ENCODE results near the gene MCEE. TPM values are rescaled to one million over a fixed set of nuclear protein-coding genes. Genes with fewer than 3 reads are reported as not detected.
"Not testable (repeated sequence)": the region's sequence is repeated elsewhere in the genome, so short reads cannot be mapped to it uniquely, and the experiment has no call there.

MCEE gene
- total RNA-seq, 8 experiments from 2014 or later, result 11.6 to 35.1 (median 21.8) TPM

GRCh38 chr2:71091808-71092207 is 38.2 kb downstream of the MCEE start:
- H3K4me1 ChIP-seq (replicated peaks in 1 of 2); H3K27ac ChIP-seq; ATAC-seq (replicated peaks in 6 of 8); H3K4me3 ChIP-seq; in situ Hi-C loops (cut with MboI; ENCODE audit: low pct_unique_long_range_greater_than_20kb in 2 of 9, low sequenced_read_pairs in 9 of 9, unreplicated experiment in 9 of 9): not testable (repeated sequence)
- WGBS, 10 experiments, result 78 to 100% (median 88%) methylated on average over 1 to 8 of the region's 9 CpGs; no CpG with 5 or more reads in 6 of the 10 experiments

- H3K4me3 ChIP-seq; H3K4me1 ChIP-seq (replicated peaks in 1 of 2); H3K27ac ChIP-seq; ATAC-seq (replicated peaks in 6 of 8); in situ Hi-C loops (cut with MboI; ENCODE audit: low pct_unique_long_range_greater_than_20kb in 2 of 9, low sequenced_read_pairs in 9 of 9, unreplicated experiment in 9 of 9): not testable (repeated sequence)
- 40 to 100% (median 81%) methylated on average over 1 to 10 of the region's 14 CpGs; no CpG with 5 or more reads in 3 of the 10 experiments for WGBS, 10 experiments
These were observed 40.6 kb downstream of the MCEE start for GRCh38 chr2:71089475-71089874.

- in situ Hi-C loops (cut with MboI; ENCODE audit: low pct_unique_long_range_greater_than_20kb in 2 of 9, low sequenced_read_pairs in 9 of 9, unreplicated experiment in 9 of 9); H3K4me1 ChIP-seq (replicated peaks in 1 of 2); H3K27ac ChIP-seq; H3K4me3 ChIP-seq: not testable (repeated sequence)
- WGBS, 10 experiments, result 34 to 100% (median 74%) methylated on average over 1 to 8 of the region's 9 CpGs; no CpG with 5 or more reads in 1 of the 10 experiments
- ATAC-seq (replicated peaks in 6 of 8), result peak in 5 of 8 experiments; percentile 39 to 61 (median 52)
These were observed 44.6 kb downstream of the MCEE start for GRCh38 chr2:71085325-71086003.

- H3K4me3 ChIP-seq; H3K27ac ChIP-seq; ATAC-seq (replicated peaks in 6 of 8); in situ Hi-C loops (cut with MboI; ENCODE audit: low pct_unique_long_range_greater_than_20kb in 2 of 9, low sequenced_read_pairs in 9 of 9, unreplicated experiment in 9 of 9); H3K4me1 ChIP-seq (replicated peaks in 1 of 2): not testable (repeated sequence)
- WGBS, 10 experiments, result 90 to 100% (median 96%) methylated on average over 1 to 8 of the region's 13 CpGs; no CpG with 5 or more reads in 5 of the 10 experiments
These were observed 46.2 kb downstream of the MCEE start for GRCh38 chr2:71083752-71084312.

- H3K27ac ChIP-seq; ATAC-seq (replicated peaks in 6 of 8); H3K4me1 ChIP-seq (replicated peaks in 1 of 2); H3K4me3 ChIP-seq; in situ Hi-C loops (cut with MboI; ENCODE audit: low pct_unique_long_range_greater_than_20kb in 2 of 9, low sequenced_read_pairs in 9 of 9, unreplicated experiment in 9 of 9): not testable (repeated sequence)
- no CpG with 5 or more reads among the region's 3 CpGs for WGBS, 10 experiments
These were observed 46.7 kb downstream of the MCEE start for GRCh38 chr2:71083297-71083696.

GRCh38 chr2:71082402-71083252 is 47.4 kb downstream of the MCEE start:
- no peak for ATAC-seq (replicated peaks in 6 of 8)
- H3K4me3 ChIP-seq, result no peak overlapping the region
- H3K27ac ChIP-seq, result no peak overlapping the region
- in situ Hi-C loops (cut with MboI; ENCODE audit: low pct_unique_long_range_greater_than_20kb in 2 of 9, low sequenced_read_pairs in 9 of 9, unreplicated experiment in 9 of 9), result no loop called here
- WGBS, 10 experiments, result 0 to 100% (median 89%) methylated on average over 1 to 3 of the region's 5 CpGs; no CpG with 5 or more reads in 1 of the 10 experiments
- H3K4me1 ChIP-seq (replicated peaks in 1 of 2), result peaks cover 0 to 5% of the 10 kb centered on the region in 2 donors

GRCh38 chr2:71078624-71079023 is 51.4 kb downstream of the MCEE start:
- in situ Hi-C loops (cut with MboI; ENCODE audit: low pct_unique_long_range_greater_than_20kb in 2 of 9, low sequenced_read_pairs in 9 of 9, unreplicated experiment in 9 of 9), result no loop called here
- WGBS, 10 experiments, result 53 to 86% (median 67%) methylated on average over 2 to 3 of the region's 3 CpGs; no CpG with 5 or more reads in 5 of the 10 experiments

GRCh38 chr2:71074893-71075395 is 55.1 kb downstream of the MCEE start:
- Histone ChIP-seq H3K4me1 (replicated peaks in 1 of 2) (peaks cover 4 to 7% of the 10 kb centered on the region in 2 donors), H3K4me3 (no peak overlapping the region), H3K27ac (no peak overlapping the region)
- no peak for ATAC-seq (replicated peaks in 6 of 8)
- in situ Hi-C loops (cut with MboI; ENCODE audit: low pct_unique_long_range_greater_than_20kb in 2 of 9, low sequenced_read_pairs in 9 of 9, unreplicated experiment in 9 of 9), result no loop called here
- WGBS, 10 experiments, result 63 to 100% (median 90%) methylated on average over 1 to 2 of the region's 2 CpGs; no CpG with 5 or more reads in 1 of the 10 experiments

More at GRCh38 chr2:71078624-71079023, 51.4 kb downstream of the MCEE start:
- ATAC-seq (replicated peaks in 6 of 8), result peak in 5 of 8 experiments; percentile 54 to 92 (median 86)
- Histone ChIP-seq H3K4me3 (no peak overlapping the region), H3K4me1 (replicated peaks in 1 of 2) (no peaks in the 10 kb centered on the region), H3K27ac (no peak overlapping the region)

- peaks cover 11 to 14% of the 10 kb centered on the region in 2 donors for H3K4me1 ChIP-seq (replicated peaks in 1 of 2)
- H3K27ac ChIP-seq, result no peak overlapping the region
- WGBS, 10 experiments, result 95 to 100% (median 100%) methylated on average over 1 to 6 of the region's 8 CpGs; no CpG with 5 or more reads in 4 of the 10 experiments
- ATAC-seq (replicated peaks in 6 of 8), result no peak
- in situ Hi-C loops (cut with MboI; ENCODE audit: low pct_unique_long_range_greater_than_20kb in 2 of 9, low sequenced_read_pairs in 9 of 9, unreplicated experiment in 9 of 9), result no loop called here
- no peak overlapping the region for H3K4me3 ChIP-seq
These were observed 56.6 kb downstream of the MCEE start for GRCh38 chr2:71073475-71073874.

- 92 to 100% methylated on average over 1 to 2 of the region's 4 CpGs; no CpG with 5 or more reads in 8 of the 10 experiments for WGBS, 10 experiments
- in situ Hi-C loops (cut with MboI; ENCODE audit: low pct_unique_long_range_greater_than_20kb in 2 of 9, low sequenced_read_pairs in 9 of 9, unreplicated experiment in 9 of 9), result no loop called here
- no peak for ATAC-seq (replicated peaks in 6 of 8)
- H3K4me1 ChIP-seq (replicated peaks in 1 of 2), result peaks cover 11 to 14% of the 10 kb centered on the region in 2 donors
- no peak overlapping the region for H3K4me3 ChIP-seq
- H3K27ac ChIP-seq, result no peak overlapping the region
These were observed 57.5 kb downstream of the MCEE start for GRCh38 chr2:71072492-71072891.

- Histone ChIP-seq H3K4me3 (no peak overlapping the region), H3K27ac (no peak overlapping the region), H3K4me1 (replicated peaks in 1 of 2) (peaks cover 11 to 19% of the 10 kb centered on the region in 2 donors)
- 55 to 100% (median 84%) methylated on average over 1 to 5 of the region's 14 CpGs; no CpG with 5 or more reads in 4 of the 10 experiments for whole genome bisulfite sequencing, 10 experiments
- in situ Hi-C loops (cut with MboI; ENCODE audit: low pct_unique_long_range_greater_than_20kb in 2 of 9, low sequenced_read_pairs in 9 of 9, unreplicated experiment in 9 of 9), result no loop called here
- no peak for ATAC-seq (replicated peaks in 6 of 8)
These were observed 58.2 kb downstream of the MCEE start for GRCh38 chr2:71071681-71072398.
